Keratinocyte (primary cell): Measurements from ENCODE around the gene TEX12.
"Not testable (repeated sequence)": the region's sequence is repeated elsewhere in the genome, so short reads cannot be mapped to it uniquely, and the experiment has no call there.

Source experiments
- EZH2 ChIP-seq: IDR thresholded peaks from one replicate; pipeline ENCODE4 v1.6.1; 2012; ENCODE audit warnings: inconsistent platforms, mild to moderate bottlenecking, low read length, moderate library complexity
- TF ChIP-seq, protein P1 (sequence below), 3 experiments: IDR thresholded peaks in 1 of 3; conservative IDR thresholded peaks in 1 of 3; optimal IDR thresholded peaks in 1 of 3; 2 replicates in 2 of 3; 3 replicates in 1 of 3; pipeline versions ENCODE3 to v1.5.1; 2011; ENCODE audit warnings: low read length in 3 of 3, mild to moderate bottlenecking in 3 of 3, moderate library complexity in 2 of 3, control low read depth in 1 of 3, inconsistent platforms in 1 of 3; ENCODE audit not compliant: insufficient read depth in 2 of 3; ENCODE audit errors: extremely low read depth in 1 of 3

DNA sequence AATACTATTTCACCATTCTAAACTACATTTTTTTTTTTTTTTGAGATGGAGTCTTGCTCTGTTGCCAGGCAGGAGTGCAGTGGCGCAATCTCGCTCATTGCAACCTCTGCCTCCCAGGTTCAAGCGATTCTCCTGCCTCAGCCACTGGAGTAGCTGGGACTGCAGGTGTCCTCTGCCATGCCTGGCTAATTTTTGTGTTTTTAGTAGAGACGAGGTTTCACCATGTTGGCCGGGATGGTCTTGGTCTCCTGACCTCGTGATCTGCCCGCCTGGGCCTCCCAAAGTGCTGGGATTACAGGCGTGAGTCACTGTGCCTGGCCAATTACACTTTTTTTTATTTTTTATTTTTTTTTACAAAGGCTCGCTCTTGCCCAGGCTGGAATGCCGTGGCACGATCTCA lies 27.9 kb downstream of the TEX12 start:
- TF ChIP-seq, protein P1, sequence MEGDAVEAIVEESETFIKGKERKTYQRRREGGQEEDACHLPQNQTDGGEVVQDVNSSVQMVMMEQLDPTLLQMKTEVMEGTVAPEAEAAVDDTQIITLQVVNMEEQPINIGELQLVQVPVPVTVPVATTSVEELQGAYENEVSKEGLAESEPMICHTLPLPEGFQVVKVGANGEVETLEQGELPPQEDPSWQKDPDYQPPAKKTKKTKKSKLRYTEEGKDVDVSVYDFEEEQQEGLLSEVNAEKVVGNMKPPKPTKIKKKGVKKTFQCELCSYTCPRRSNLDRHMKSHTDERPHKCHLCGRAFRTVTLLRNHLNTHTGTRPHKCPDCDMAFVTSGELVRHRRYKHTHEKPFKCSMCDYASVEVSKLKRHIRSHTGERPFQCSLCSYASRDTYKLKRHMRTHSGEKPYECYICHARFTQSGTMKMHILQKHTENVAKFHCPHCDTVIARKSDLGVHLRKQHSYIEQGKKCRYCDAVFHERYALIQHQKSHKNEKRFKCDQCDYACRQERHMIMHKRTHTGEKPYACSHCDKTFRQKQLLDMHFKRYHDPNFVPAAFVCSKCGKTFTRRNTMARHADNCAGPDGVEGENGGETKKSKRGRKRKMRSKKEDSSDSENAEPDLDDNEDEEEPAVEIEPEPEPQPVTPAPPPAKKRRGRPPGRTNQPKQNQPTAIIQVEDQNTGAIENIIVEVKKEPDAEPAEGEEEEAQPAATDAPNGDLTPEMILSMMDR (optimal IDR thresholded peaks at IDR 0.05 in 1 of 3, IDR thresholded peaks at IDR 0.05 in 1 of 3, conservative IDR thresholded peaks at IDR 0.05 in 1 of 3; ENCODE audit: extremely low read depth in 1 of 3, insufficient read depth in 2 of 3, low read length in 3 of 3) = not testable (repeated sequence)
- TF ChIP-seq EZH2 = not testable (repeated sequence)
